ENCODE measurements around the gene MAPK1. TPM values are rescaled to one million over a fixed set of nuclear protein-coding genes. Genes with fewer than 3 reads are reported as not detected.

MAPK1 gene
- total and polyA plus RNA-seq, 2 donors (not counting 3 experiments of a cell fraction or from before 2014, with no cell fraction given), result 50.9 to 163 TPM

DNA sequence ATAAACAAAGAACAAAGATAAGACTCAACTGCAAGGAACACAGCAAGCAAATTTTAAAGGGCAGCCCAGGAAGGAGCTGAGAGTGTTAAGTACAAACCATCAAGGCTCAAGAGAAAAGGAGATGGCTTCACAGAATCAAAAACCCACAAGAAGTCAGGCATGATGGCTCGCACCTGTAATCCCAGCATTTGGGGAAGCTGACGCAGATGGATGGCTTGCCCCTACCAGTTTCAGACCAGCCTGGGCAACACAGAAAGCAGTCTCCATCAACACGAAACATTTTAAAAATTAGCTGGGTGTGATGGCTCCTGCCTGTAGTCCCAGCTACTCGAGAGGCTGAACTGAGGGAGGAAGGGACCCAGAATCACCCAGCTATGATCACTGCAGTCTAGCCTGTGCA, 32.6 kb downstream of the MAPK1 start:
- TF ChIP-seq MAX (IDR thresholded peaks at IDR 0.05; ENCODE audit: insufficient read depth, insufficient read length) (no peak), EZH2 (IDR thresholded peaks at IDR 0.05; ENCODE audit: borderline replicate concordance, low read depth, low read length, severe bottlenecking) (no peak), MYC (IDR thresholded peaks at IDR 0.05; ENCODE audit: low read depth, low read length) (no peak), JUN (IDR thresholded peaks at IDR 0.05; ENCODE audit: borderline replicate concordance, insufficient read depth, insufficient read length, low read depth) (no peak), POLR2A (IDR thresholded peaks at IDR 0.05; ENCODE audit: low read depth, low read length) (no peak), GATA2 (IDR thresholded peaks at IDR 0.05; ENCODE audit: insufficient read depth, insufficient read length, low read depth, low read length) (no peak), POLR2AphosphoS5 (IDR thresholded peaks at IDR 0.05; ENCODE audit: insufficient read depth, low read depth, low read length) (no peak), FOS (IDR thresholded peaks at IDR 0.05; ENCODE audit: borderline replicate concordance, insufficient read depth, low read length) (no peak), CTCF (IDR thresholded peaks at IDR 0.05; ENCODE audit: extremely low read depth in 1 of 2, insufficient read depth in 1 of 2, low read depth in 1 of 2, low read length in 2 of 2) (no peak)
- CTCF ChIA-PET, result interaction anchor here (1.3 to 1.9 kb wide), 3 partner anchors 9 to 25 kb away, joined by 3 to 7 read pairs (median 4); no protein-coding TSS in a partner anchor
- peaks cover 13% of the 10 kb centered on the region for H3K4me1 ChIP-seq (ENCODE audit: control insufficient read depth, extremely low read depth, insufficient read depth, low read length)
- H3K79me2 ChIP-seq (ENCODE audit: control insufficient read depth, insufficient read depth, low read length), result peaks cover 96% of the 10 kb centered on the region
- H3K9ac ChIP-seq (replicated peaks; ENCODE audit: extremely low read depth, insufficient read depth, low read length), result no peak overlapping the region
- POLR2A ChIA-PET, result interaction anchor here (0.6 kb wide), 1 partner anchor 22 kb away, joined by 3 read pairs; no protein-coding TSS in a partner anchor
- BruUV-seq (replicated peaks), result no TSS peak
- H3K9me3 ChIP-seq (replicated peaks; ENCODE audit: control insufficient read depth, insufficient read depth, low read length), result no peaks in the 10 kb centered on the region
- no peak overlapping the region for H3K27ac ChIP-seq (ENCODE audit: insufficient read depth, low read depth, low read length)
- H2AFZ ChIP-seq (ENCODE audit: low read depth, low read length), result no peak overlapping the region
- DNase-seq (ENCODE audit: low read depth, low spot score) (no peak), FAIRE-seq (no peak)
- no peaks in the 10 kb centered on the region for H3K27me3 ChIP-seq (ENCODE audit: control insufficient read depth in 2 of 2, insufficient read depth in 2 of 2, low read length in 2 of 2)
- no peaks in the 10 kb centered on the region for H3K9me1 ChIP-seq (replicated peaks; ENCODE audit: control insufficient read depth, extremely low read depth, insufficient read depth, low read length)
- intact Hi-C loops (cut with micrococcal nuclease), result no loop called here
- H4K20me1 ChIP-seq (replicated peaks; ENCODE audit: control insufficient read depth, extremely low read depth, insufficient read depth, low read length), result peaks cover 2% of the 10 kb centered on the region
- H3K36me3 ChIP-seq (ENCODE audit: control insufficient read depth in 2 of 2, extremely low read depth in 1 of 2, insufficient read depth in 2 of 2, low read length in 2 of 2), result peaks cover 0 to 3% of the 10 kb centered on the region in 2 experiments
- H3K4me3 ChIP-seq (replicated peaks in 1 of 3; ENCODE audit: insufficient read depth in 1 of 3, low read depth in 1 of 3, low read length in 3 of 3), result no peak overlapping the region
- dilution Hi-C loops (cut with MboI; ENCODE audit: extremely low pct_ligation_motif_present, low sequenced_read_pairs), result no loop called here
- no peak overlapping the region for H3K4me2 ChIP-seq (ENCODE audit: insufficient read depth, low read length)

Data from endothelial cell of umbilical vein (primary cell).